Forelimb muscle (tissue), 1 donor: ENCODE measurements around the gene RRAGA. TPM values are rescaled to one million over a fixed set of nuclear protein-coding genes. Genes with fewer than 3 reads are reported as not detected.
"Not testable (repeated sequence)": the region's sequence is repeated elsewhere in the genome, so short reads cannot be mapped to it uniquely, and the experiment has no call there.

Source experiments
- DNase-seq: peaks from one replicate; pipeline ENCODE4 v3.0.0-alpha.2; 2013; ENCODE audit warnings: low read depth
- polyA plus RNA-seq: library from polyadenylated mRNA; unstranded; fragments of 120-200 nt; gene quantifications from one replicate; pipeline ENCODE4 v1.2.1, GENCODE V29; 2013; ENCODE audit not compliant: insufficient read length

RRAGA gene, protein sequence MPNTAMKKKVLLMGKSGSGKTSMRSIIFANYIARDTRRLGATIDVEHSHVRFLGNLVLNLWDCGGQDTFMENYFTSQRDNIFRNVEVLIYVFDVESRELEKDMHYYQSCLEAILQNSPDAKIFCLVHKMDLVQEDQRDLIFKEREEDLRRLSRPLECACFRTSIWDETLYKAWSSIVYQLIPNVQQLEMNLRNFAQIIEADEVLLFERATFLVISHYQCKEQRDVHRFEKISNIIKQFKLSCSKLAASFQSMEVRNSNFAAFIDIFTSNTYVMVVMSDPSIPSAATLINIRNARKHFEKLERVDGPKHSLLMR
- 80.9 TPM for polyA plus RNA-seq

DNA sequence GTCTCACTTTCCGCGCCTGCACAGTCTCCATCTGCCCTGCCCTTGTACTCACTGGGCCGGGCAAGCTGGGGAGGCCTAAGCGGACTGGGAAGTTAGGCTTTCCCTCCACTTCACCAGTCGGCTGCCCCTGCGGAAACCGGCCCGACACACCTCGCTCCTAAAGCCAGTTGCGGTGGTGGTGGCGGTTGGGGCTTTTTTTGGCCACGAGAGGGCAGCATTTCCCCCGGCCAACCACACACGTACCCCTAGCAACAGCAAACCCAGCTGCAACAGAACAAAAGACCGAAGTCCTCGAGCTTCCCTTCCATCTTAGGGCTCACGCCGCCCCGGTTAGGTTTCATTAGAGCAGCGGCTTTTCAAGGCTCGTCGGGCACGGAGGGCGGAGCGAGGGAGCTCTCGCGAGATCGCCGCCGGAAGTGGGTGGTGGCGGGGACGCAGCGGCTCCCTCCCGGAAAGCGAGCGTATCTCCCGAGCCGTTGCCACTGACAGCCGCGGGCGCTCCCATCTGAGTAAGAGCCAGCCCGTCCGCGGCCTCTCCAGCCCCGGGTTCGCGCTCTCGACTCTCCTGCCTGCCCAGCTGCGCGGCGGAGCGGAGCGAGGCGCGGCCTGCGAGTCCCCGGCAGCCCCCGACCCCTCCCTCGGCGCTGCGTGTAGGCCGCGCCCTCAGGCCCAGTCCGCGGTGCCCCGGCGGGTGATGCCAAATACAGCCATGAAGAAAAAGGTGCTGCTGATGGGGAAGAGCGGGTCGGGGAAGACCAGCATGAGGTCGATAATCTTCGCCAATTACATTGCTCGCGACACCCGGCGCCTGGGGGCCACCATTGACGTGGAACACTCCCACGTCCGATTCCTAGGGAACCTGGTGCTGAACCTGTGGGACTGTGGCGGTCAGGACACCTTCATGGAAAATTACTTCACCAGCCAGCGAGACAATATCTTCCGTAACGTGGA lies at the start of gene RRAGA:
Gene RRAGA, plus strand, starts transcription at position 462 of the 951 bp plus-strand sequence. Its CDS starts 233 bp downstream, at position 695.
- DNase-seq: peak; percentile 86

DNA sequence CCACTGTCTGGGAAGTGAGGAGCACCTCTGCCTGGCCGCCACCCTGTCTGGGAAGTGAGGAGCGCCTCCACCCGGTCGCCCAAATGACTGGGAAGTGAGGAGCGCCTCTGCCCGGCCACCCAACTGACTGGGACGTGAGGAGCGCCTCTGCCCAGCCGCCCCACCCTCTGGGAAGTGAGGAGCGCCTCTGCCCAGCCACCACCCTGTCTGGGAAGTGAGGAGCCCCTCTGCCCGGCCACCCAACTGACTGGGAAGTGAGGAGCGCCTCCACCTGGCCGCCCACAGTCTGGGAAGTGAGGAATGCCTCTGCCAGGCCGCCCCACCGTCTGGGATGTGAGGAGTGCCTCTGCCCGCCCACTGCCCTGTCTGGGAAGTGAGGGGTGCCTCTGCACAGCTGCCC lies 49.1 kb upstream of the RRAGA start:
- DNase-seq: no peak

DNA sequence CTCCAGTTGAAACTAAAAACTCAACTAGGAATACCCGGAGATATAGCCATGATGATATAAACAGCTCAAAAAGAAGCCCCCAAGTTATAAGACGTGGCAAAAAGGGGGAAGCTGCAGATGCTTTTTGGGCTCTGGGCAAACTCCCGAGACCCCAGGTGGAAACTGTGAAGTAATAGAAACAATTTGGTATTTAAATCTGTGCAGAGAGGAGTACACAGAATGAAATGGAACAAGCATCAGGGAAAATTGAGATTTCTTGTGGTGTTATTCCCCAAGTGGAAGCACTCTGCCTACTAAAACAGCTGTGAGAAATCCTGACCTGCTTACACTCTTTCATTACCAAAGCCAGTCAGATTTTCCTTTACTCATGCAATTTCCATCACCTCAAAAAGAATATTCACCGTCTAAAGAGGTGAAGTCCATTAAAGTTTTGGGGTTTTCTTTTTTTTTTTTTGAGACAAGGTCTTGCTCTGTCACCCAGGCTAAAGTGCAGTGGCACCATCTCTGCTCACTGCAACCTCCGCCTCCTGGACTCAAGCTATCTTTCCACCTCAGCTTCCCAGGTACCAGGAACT lies 39.7 kb upstream of the RRAGA start:
- DNase-seq: no peak

DNA sequence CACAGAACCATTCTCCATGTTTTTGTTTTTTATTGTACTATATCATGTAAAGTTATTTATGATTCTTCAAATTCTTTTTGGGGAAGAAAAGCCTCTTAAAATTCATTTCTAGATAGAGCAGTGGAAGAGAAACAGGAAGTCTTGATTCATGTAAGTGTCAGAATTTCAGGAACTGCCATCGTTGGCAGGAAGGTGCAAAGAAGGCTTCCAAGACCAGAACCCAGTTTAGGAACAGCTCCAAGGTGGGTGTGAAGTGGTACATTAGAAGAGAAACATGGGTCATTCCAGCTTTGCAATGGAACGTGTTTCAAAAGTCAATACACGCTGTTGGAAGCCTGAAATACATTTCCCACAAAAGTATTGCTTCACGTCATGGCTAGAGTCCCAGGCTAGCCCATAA lies 31.0 kb upstream of the RRAGA start:
- DNase-seq: no peak

DNA sequence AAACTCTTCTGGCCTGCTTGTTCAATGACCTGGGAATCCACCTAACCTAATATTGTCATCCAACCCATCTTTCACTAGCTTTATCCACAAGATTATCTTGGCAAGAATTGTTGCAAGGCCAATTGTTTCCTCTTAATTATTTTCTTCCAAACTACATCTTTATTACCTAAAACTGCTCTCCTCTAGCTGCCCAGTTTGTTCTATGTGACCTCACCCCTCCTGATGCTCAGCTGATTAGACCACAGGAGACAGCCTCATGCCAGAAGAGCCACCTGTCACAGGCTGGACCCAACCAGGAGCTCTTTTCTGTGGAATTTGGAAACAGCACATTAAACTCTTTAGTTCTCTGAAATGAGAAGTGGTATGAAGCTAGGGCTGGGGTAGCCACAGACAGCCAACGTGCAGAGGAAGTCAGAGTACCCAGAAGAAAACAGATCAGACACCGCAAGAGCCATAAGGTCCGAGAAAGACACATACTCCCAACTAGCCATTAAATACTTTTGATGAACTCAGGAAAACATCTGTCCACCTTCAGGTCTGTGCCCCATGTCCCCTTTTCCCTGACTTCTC lies 28.3 kb upstream of the RRAGA start:
- no peak for DNase-seq

DNA sequence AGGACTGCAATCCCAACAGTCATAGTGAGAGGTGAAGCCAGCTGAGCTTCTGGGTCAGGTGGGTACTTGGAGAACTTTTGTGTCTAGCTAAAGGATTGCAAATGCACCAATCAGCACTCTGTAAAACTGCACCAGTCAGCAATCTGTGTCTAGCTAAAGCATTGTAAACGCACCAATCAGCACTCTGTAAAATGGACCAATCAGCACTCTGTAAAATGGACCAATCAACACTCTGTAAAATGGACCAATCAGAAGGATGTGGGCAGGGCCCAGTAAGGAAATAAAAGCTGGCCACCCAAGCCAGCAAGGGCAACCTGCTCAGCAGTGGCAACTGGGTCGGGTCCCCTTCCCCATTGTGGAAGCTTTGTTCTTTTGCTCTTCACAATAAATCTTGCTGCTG lies 27.6 kb upstream of the RRAGA start:
- not testable (repeated sequence) for DNase-seq

DNA sequence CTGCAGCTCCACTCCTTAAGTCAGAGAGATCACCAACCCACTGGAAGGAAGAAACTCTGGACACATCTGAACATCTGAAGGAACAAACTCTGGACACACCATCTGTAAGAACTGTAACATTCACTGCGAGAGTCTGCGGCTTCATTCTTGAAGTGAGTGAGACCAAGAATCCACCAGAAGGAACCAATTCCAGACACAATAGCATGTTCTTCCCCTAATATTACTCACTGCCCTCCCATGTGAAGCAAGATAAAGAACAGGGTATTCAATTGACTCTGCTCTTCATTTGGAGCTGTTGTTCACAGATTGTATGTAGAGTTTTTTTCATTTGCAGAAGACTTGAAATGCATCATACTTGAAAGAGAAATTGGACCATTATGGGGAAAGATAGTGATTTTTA lies 27.0 kb upstream of the RRAGA start:
- no peak for DNase-seq

DNA sequence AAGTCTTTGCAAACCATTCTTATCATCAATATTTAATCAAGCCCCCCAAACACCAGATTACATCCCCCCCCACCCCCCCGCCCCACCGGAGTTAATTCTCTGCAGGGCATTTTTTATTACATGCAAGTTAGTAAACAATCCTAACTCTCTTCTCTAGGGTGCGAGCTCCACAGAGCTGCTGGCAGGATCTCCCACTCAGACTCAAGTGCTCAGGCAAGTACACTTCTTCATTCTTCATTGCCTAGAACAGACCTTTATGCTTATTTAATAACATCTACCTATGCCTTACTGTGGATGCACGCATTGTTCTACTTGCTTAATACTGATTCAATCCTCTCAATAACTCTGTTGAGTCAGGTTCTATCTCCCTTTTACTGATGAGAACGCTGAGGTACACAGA lies 26.1 kb upstream of the RRAGA start:
- no peak for DNase-seq

DNA sequence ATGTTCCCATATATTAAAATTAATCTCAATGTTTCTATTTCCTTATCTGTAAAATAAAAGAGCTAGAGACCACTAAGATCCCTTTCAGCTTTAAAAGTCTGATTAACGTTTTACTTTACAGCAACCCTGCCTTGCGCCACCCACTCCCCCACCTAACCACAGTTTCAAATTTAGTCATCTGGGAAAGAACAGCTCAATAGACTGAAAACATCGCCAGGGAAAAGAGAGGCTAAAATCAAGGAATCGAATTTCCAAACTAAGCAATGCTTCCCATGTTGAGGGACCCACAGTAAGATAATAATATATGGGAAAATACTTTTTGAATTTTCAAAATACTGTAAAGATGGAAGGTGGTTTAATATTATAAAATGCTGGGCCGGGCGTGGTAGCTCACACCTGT lies 22.9 kb upstream of the RRAGA start:
- no peak for DNase-seq

DNA sequence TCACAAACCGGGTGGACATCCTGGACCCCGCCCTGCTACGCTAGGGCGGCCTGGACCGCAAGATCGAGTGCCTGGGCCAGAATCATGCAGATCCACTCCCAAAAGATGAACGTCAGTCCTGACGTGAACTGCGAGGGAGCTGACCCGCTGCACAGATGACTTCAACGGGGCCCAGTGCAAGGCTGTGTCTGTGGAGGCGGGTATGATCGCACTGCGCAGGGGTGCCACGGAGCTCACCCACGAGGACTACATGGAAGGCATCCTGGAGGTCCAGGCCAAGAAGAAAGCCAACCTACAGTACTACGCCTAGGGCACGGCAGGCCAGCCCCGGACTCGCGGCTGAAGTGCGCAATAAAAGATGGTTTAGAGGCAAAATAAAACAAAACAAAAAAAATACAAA lies 21.4 kb upstream of the RRAGA start:
- no peak for DNase-seq

DNA sequence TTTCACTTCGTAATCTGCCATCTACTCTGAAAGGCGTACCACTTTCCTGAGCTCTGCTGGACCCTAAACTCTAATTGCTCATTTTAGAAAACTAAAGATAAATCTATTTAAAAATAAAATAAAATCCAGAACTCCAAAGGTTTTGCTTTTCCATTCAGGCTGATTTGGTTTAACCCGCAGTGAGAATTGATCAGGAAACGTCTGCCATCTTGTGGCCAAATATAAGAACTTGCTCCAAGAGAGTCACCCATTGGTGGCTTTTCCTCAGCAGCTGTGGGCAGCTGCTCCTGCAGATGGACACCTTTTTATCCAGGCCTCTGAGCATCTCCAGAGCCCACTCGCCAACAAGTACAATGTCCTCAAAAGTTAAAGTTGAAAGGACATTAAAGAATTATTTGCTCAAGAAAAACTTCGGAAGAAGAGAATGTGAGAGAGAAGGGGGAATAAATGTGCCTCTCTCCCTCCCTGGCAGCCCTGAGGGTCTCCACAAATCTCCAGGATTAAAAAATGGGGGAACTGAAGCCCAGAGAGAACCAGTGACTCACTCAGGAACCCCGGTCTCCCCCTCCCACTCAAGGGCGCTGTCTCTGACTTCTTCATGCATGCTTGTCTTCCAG lies 20.3 kb upstream of the RRAGA start:
- DNase-seq: peak; percentile 70

DNA sequence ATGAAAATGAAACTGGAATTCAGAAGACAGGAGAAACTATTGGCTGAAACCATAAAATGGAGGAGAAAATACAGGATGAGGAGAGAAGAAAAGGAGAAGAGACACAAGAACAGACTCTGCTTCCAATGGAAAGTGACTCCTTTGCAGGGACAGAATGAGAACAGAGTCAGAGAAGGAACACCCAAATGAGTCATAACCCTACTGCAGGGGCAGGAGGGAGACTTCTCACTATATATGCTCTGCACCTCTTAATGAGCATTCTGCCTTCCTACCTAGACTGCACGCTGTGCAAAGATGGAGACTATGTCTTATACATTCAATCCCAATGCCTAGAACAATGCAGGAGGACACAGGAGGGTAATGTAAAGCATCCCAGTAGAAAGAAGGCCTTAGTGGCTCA lies 18.3 kb upstream of the RRAGA start:
- no peak for DNase-seq

DNA sequence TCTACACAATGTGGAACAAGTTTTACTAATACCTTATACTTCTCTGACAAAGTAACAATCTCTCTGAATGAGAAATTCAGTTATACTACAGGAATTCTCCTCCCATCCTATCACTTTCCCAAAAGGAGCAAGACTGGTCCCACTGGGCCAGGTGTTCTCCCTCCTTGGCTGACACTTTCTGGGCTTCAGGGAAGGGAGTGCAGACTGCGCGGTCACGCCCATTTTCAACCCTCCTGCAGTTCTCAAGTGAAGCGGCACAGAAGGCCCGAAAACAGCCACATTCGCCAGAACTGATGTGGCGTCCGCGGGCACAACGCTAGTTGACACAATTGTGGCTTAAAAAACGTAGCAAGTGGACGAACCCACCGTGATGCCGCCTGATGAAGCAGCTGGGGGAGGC lies 16.8 kb upstream of the RRAGA start:
- DNase-seq: no peak

DNA sequence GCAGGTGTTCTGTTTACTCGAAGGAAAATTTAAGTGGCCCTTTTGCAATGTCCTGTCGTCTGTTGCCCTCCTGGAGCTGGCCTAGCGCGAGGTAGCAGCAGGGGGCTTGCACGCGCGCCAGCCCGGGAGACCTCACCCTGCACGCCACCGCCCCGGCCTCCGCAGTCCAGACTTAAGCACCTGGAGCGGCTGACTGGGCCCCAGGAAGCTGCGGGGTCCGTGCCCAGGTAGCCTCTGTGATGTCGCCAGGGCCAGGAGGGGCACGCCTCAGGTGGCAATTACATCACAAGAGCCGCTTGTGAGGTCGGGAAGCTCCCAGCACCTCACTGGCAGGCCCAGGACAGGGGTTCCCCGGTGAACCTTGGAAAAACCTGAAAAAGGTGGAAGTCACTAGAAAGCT lies 16.2 kb upstream of the RRAGA start, which contains the start of gene SAXO1:
Gene SAXO1, minus strand, starts transcription at position 195 of the 400 bp plus-strand sequence. CDS start 301 bp downstream, outside the sequence.
- DNase-seq: no peak

DNA sequence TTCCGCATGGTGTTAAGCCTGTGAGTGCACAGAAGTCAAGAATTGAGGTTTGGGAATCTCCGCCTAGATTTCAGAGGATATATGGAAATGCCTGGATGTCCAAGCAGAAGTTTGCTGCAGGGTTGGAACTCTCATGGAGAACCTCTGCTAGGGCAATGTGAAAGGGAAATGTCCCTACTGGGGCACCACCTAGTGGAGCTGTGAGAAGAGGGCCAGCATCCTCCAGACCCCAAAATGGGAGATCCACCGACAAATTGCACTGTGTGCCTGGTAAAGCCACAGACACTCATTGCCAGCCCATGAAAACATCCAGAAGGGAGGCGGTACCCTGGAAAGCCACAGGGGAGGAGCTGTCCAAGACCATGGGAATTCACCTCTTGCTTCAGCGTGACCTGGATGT lies 12.6 kb upstream of the RRAGA start:
- no peak for DNase-seq

DNA sequence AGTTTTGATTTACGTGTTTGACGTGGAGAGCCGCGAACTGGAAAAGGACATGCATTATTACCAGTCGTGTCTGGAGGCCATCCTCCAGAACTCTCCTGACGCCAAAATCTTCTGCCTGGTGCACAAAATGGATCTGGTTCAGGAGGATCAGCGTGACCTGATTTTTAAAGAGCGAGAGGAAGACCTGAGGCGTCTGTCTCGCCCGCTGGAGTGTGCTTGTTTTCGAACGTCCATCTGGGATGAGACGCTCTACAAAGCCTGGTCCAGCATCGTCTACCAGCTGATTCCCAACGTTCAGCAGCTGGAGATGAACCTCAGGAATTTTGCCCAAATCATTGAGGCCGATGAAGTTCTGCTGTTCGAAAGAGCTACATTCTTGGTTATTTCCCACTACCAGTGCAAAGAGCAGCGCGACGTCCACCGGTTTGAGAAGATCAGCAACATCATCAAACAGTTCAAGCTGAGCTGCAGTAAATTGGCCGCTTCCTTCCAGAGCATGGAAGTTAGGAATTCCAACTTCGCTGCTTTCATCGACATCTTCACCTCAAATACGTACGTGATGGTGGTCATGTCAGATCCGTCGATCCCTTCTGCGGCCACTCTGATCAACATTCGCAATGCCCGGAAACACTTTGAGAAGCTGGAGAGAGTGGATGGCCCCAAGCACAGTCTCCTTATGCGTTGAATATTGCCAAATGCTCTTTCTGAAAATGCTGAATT lies 850 bp downstream of the RRAGA start:
- DNase-seq: no peak

DNA sequence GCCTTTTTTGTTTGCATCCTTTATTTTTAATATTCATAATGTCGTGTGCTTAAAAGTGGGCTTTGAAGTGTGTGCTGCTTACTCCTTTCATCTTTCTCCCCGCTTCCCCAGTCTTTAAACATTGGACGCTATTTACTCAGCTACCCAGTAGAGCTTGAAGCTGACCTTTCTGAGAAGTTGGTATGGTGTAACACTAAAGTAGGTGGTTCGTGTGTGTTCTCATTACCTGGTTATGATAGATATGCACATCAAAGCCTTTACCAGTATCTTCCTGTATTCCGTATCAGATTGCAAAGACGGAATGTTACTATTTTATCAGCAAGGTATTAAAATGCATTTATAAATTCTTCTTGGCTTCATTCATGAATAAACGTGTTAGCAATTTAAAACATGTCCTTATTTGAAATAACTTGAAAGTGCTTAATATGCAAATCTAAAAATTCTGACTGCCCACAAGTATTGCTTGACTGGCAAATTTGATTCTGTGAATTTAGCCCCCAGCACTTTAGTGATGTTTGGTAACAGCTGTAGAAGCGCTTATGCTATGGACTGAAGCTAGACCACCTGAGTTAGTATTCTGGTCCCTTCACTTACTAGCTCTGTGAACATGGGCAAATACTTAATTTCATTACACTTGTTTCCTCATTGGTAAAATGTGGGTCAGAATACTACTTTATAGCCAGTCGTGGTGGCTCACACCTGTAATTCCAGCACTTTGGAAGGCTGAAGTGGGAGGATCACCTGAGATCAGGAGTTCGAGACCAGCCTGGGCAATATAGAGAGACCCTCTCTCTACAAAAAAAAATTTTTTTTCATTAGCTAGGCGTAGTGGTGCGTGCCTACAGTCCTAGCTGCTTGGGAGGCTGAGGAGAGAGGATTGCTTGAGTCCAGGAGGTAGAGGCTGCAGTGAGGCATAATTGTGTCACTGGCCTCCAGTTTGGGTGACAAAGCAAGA lies 1.7 kb downstream of the RRAGA start:
- DNase-seq: no peak

DNA sequence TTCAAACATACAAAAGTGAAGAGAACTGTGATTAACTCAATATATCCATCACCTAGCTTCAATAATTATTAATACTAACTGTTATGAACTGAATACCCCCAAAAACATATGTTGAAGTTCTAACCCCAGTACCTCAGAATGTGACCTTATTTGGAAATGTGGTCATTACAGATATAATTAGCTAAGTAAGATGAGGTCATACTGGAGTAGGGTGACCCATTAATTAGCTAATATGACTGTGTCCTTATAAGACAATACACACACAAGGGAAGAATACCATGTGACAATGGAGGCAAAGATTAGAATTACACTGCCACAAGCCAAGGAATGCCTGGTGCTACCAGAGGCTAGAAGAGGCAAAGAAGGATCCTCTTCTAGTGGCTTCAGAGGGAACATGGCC lies 7.8 kb downstream of the RRAGA start:
- DNase-seq: no peak

DNA sequence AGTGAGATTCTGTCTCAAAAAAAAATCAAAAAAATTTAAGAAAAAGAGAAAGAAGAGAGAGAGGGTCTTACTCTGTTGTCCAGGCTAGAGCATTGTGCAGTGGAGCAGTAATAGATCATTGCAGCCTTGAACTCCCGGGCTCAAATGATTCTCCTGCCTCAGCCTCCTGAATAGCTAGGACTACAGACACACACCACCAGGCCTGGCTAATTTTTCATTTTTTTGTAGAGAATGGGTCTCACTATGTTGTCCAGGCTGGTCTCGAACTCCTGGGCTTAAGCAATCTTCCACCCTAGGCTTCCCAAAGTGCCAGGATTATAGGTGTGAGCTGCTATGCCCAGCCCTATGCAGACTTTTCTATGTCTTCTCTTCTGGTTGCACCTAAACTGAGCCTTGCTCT lies 25.0 kb downstream of the RRAGA start:
- no peak for DNase-seq

DNA sequence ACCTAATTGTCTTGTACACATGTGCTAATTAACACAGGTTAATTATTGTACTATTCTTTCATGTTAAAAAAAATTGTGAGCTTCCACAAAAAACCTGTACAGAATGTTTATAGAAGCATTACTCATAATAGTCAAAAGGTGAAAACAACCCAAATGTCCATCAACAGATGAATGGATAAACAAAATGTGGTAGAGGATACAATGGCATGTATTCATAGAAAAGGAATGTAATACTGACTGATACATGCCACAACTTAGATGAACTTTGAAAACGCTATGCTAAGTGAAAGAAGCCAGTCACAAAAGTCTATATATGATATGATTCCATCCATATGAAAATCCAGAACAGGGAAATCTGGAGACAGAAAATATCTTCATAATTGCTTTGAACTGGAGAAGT lies 25.6 kb downstream of the RRAGA start:
- DNase-seq: no peak
